ENCODE data around the gene LRRC26.
"Not testable (repeated sequence)": the region's sequence is repeated elsewhere in the genome, so short reads cannot be mapped to it uniquely, and the experiment has no call there.

The LRRC26 gene

DNA sequence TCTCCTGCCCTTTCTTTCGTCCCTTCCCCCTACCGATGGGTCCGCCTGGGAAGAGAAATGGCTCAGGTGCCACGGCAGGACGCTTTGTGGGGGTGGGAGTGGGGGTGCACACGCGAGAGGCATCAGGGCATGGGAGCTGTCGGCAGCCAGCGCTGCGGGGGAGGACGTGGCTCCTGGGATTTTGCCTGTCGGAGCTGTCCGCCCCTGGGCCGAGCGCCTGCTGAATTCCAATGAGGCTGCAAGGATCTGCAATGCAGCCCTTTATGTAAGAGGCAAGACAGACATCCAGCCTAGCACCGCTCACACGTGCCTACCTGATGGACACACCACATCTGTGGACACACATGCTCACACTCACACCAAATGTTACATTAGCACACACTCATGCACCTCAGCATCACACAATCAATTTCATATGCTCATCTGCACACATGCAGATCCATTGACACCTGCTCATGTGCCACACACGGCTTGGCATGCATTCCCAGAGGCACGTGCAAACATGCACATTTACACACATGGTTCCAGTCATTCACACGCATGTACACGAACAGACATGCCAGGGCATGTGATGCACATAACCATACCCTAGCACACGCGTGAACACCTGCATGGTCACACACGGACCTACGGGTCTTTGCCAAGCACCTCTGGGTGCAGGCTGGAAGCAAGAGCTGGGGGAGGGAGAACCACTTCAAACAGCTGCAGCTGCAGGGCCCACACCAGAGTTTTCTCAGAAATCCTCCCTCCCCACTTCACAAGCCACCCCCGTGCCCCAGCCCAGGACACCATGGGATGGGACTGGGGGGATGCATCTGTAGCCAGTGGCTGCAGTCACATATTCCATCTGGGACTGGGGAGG is 29.5 kb downstream of the LRRC26 start:
- TF ChIP-seq, protein P1, sequence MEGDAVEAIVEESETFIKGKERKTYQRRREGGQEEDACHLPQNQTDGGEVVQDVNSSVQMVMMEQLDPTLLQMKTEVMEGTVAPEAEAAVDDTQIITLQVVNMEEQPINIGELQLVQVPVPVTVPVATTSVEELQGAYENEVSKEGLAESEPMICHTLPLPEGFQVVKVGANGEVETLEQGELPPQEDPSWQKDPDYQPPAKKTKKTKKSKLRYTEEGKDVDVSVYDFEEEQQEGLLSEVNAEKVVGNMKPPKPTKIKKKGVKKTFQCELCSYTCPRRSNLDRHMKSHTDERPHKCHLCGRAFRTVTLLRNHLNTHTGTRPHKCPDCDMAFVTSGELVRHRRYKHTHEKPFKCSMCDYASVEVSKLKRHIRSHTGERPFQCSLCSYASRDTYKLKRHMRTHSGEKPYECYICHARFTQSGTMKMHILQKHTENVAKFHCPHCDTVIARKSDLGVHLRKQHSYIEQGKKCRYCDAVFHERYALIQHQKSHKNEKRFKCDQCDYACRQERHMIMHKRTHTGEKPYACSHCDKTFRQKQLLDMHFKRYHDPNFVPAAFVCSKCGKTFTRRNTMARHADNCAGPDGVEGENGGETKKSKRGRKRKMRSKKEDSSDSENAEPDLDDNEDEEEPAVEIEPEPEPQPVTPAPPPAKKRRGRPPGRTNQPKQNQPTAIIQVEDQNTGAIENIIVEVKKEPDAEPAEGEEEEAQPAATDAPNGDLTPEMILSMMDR (IDR thresholded peaks at IDR 0.05; ENCODE audit: insufficient read depth, missing control alignments), result no peak
- DNase-seq (ENCODE audit: insufficient read length, low spot score), result no peak
- no peak for FAIRE-seq

DNA sequence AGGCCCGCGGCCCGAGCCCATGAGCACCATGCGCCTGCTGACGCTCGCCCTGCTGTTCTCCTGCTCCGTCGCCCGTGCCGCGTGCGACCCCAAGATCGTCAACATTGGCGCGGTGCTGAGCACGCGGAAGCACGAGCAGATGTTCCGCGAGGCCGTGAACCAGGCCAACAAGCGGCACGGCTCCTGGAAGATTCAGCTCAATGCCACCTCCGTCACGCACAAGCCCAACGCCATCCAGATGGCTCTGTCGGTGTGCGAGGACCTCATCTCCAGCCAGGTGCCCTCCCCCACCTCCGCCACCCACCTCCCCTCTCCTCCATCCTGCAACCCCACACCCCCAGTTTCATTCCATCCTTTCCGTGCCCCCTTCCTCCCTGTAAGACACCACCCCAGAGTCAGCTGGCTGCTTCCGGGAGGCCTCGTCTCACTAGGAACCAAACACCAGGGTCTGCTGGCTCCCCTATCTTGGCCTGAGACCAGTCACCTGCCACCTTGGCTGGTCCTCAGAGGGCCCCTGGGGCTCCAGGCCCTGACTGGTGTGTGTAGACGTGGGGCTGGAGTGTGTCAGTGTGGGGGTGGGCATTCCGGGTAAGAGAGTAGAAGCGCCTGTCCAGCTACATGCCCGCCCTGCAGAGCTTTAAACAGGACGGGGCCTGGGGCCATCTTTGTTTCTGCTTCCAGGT is 30.2 kb downstream of the LRRC26 start:
- FAIRE-seq, result no peak

DNA sequence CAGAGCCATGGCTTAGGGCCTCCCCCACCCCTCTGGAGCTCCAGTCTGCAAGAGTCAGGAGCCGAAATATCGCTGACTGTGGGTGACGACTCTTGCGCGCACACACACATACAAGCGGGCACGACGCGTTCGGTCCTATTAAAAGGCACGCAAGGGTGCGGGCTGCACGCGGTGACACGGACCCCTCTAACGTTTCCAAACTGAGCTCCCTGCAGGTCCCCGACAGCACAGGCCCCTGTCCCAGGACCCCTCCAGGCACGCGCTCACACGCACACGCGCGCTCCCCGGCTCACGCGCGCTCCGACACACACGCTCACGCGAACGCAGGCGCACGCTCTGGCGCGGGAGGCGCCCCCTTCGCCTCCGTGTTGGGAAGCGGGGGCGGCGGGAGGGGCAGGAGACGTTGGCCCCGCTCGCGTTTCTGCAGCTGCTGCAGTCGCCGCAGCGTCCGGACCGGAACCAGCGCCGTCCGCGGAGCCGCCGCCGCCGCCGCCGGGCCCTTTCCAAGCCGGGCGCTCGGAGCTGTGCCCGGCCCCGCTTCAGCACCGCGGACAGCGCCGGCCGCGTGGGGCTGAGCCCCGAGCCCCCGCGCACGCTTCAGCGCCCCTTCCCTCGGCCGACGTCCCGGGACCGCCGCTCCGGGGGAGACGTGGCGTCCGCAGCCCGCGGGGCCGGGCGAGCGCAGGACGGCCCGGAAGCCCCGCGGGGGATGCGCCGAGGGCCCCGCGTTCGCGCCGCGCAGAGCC is 31.0 kb downstream of the LRRC26 start, which contains the start of gene GRIN1:
Gene GRIN1 (plus strand): TSS at position 433 of the 746 bp plus-strand sequence. CDS start 333 bp downstream, outside the sequence.
- DNase-seq (ENCODE audit: insufficient read length, low spot score) (no peak), FAIRE-seq (no peak)
- TF ChIP-seq, protein P1 (IDR thresholded peaks at IDR 0.05; ENCODE audit: insufficient read depth, missing control alignments), result no peak

More for the DNA sequence above, 30.2 kb downstream of the LRRC26 start:
- TF ChIP-seq, protein P1 (IDR thresholded peaks at IDR 0.05; ENCODE audit: insufficient read depth, missing control alignments), result no peak
- DNase-seq (ENCODE audit: insufficient read length, low spot score), result no peak

DNA sequence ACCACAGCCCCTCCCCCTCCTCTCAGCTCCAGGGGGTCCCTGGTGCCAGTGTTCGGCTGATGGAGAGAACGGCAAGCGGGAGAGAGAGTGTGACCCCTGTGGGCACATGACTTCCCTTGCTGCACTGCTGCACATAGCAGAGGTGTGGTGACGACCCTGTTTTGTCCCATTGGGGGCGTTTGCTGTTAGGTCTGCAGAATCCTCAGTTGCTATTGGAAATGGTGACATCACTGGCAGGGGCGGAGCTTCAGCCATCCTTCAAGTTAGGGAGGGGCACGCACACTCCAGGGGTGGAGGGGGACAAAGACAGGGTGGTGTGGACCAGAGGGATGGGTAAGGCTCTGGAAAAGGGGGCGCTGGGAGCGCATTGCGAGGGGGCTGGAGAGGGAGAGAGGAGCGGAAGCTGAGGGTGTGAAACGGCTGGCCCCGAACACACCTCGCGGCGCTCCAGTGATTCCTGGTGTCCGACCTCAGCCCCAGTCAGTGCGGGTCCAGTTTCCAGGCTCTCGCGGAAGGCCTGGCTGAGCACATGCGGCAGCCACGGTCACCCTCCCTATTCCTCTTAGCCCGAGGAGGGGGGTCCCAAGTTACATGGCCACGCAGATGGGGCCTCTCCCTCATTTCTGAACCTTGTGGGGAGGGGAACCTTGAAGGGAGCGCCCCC is 31.7 kb downstream of the LRRC26 start:
- FAIRE-seq, result no peak
- peak; percentile 98 for DNase-seq (ENCODE audit: insufficient read length, low spot score)
- TF ChIP-seq, protein P1 (IDR thresholded peaks at IDR 0.05; ENCODE audit: insufficient read depth, missing control alignments), result no peak

DNA sequence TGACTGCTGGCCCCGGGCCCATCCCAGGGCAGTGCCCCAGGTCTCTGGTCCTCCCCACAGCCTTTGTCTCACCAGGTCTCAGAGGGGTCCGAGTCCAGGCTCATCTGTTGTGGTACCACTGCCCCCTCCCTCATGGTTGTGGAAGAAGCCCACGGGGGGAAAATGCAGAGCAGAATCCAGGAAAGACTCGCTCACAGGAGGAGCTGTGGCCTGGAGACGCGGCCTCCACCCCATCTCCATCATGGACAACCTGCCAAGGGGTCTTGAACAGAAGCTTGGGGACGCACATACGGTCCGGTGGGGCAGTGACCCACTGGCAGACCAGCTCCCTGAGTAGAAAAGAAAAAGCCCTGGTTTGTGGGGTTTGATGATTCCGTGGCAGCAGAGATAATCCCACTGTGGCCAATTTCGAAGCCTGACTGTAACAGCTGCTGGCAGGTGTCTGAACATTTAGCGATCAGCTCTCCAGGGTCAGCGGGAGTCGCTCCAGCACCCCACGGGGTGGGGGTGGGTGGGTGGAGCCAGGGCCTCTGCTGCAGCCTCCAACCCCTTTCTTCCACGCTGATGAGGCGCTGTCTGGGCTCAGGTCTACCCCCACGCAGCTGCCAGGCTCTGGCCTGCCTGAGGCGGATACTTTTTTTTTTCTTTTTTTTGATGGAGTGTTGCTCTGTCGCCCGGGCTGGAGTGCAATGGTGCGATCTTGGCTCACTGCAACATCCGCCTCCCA is 32.8 kb downstream of the LRRC26 start:
- DNase-seq (ENCODE audit: insufficient read length, low spot score), result no peak
- FAIRE-seq, result no peak
- TF ChIP-seq, protein P1 (IDR thresholded peaks at IDR 0.05; ENCODE audit: insufficient read depth, missing control alignments), result no peak

DNA sequence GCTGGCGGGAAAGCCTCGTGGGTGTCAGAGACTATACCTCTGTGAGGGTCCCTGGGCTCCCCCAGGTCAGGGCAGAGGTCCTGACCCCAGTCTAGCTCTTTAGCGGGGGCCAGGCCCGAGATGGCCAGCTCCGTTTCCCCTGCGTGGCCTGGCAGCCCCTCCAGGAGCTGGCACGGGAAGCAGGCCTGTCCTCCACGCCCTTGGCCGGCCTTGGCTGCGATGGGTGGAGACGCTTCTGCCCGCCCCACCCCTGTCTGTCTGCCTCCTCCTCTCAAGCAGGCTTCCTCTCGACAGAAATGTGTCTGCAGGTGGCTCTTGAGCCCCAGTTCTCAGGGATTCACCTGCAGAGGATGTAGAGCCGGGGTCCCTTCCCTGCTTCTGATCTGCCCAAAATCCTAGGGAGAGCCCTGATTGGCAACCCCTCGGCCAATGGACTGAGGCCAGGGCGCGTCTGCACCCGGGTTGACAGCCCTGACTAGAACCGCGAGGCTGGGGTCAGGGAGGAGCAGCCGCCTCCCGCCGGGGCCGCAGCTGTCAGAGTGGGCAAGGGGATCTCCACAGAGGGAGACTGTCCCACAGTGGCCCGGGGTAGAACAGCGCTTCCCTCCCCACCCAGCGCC is 33.5 kb downstream of the LRRC26 start:
- TF ChIP-seq, protein P1 (IDR thresholded peaks at IDR 0.05; ENCODE audit: insufficient read depth, missing control alignments), result no peak
- DNase-seq (ENCODE audit: insufficient read length, low spot score), result no peak
- no peak for FAIRE-seq

DNA sequence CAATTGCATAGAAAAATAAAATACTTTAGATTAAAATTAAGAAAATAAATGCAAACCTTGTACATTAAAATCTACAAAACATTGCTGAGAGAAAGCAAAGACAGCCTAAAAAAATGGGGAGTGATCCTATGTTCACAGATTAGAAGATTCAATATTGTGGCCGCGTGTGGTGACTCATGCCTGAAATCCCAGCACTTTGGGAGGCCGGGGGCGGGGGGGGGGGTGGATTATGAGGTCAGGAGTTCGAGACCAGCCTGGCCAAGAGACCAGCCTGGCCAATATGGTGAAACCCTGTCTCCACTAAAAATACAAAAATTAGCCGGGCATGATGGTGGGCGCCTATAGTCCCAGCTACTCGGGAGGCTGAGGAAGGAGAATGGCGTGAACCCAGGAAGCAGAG is 34.7 kb downstream of the LRRC26 start:
- not testable (repeated sequence) for FAIRE-seq; DNase-seq (ENCODE audit: insufficient read length, low spot score)
